T-helper 2 cell (primary cell): ENCODE measurements around the gene SELENOW.

Experiments
- DNase-seq, 5 experiments: peaks; one replicate each; pipeline versions ENCODE4 v3.0.0 to v3.0.0-alpha.2; 2012 to 2022

Gene SELENOW

GRCh38 chr19:47824396-47824795 is 45.9 kb downstream of the SELENOW start:
- DNase-seq = no peak

DNA sequence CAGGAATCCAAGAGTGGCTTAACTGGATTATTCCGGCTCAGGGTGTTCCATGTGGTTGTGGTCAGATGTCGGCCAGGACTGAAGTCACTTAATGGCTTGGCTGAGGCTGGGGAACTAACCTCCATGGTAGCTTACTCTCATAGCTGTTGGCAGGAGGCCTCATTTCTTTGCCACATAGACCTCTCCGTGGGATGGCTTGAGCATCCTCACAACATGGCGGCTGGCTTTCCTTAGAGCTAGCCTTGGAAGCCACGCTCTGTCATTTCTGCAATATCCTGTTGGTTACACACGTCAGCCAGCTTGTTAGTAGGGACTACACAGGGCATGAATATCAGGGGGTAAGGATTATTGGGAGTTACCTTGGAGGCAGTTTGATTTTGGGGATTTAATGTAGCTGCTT is 48.3 kb downstream of the SELENOW start:
- no peak for DNase-seq

GRCh38 chr19:47832723-47833122 is 54.2 kb downstream of the SELENOW start:
- DNase-seq = no peak
